GM18511 (cell line): ENCODE results near the gene STAG1.
"Not testable (repeated sequence)": the region's sequence is repeated elsewhere in the genome, so short reads cannot be mapped to it uniquely, and the experiment has no call there.

Source experiments
- ATAC-seq: cut with Tn5 transposase; IDR thresholded peaks from one replicate; pipeline ENCODE4 v1.9.1; 2021; ENCODE audit warnings: mild to moderate bottlenecking, moderate library complexity; ENCODE audit not compliant: unreplicated experiment

STAG1 gene

GRCh38 chr3:136749091-136749490 lies 3.1 kb downstream of the STAG1 start:
- ATAC-seq = no peak

- ATAC-seq = no peak
These were observed 6.3 kb downstream of the STAG1 start for GRCh38 chr3:136745916-136746315.

- no peak for ATAC-seq
These were observed 11.1 kb downstream of the STAG1 start for GRCh38 chr3:136741063-136741462.

GRCh38 chr3:136740351-136740958 lies 11.7 kb downstream of the STAG1 start:
- no peak for ATAC-seq

GRCh38 chr3:136736950-136737349 lies 15.2 kb downstream of the STAG1 start:
- ATAC-seq = not testable (repeated sequence)

- ATAC-seq = no peak
These were observed 17.1 kb downstream of the STAG1 start for GRCh38 chr3:136735103-136735502.

GRCh38 chr3:136734382-136735070 lies 17.7 kb downstream of the STAG1 start:
- ATAC-seq = no peak

GRCh38 chr3:136733317-136733833 lies 18.8 kb downstream of the STAG1 start:
- ATAC-seq = no peak

- ATAC-seq = no peak
These were observed 20.8 kb downstream of the STAG1 start for GRCh38 chr3:136731274-136731884.

GRCh38 chr3:136730595-136731273 lies 21.4 kb downstream of the STAG1 start:
- peak; percentile 48 for ATAC-seq

GRCh38 chr3:136728918-136729317 lies 23.3 kb downstream of the STAG1 start:
- ATAC-seq = peak; percentile 5

GRCh38 chr3:136728473-136728872 lies 23.7 kb downstream of the STAG1 start:
- peak; percentile 57 for ATAC-seq

- ATAC-seq = no peak
These were observed 26.7 kb downstream of the STAG1 start for GRCh38 chr3:136725468-136725867.

GRCh38 chr3:136722916-136723315 lies 29.3 kb downstream of the STAG1 start:
- not testable (repeated sequence) for ATAC-seq

- not testable (repeated sequence) for ATAC-seq
These were observed 29.8 kb downstream of the STAG1 start for GRCh38 chr3:136722399-136722798.

- ATAC-seq = no peak
These were observed 32.1 kb downstream of the STAG1 start for GRCh38 chr3:136720091-136720490.

GRCh38 chr3:136716629-136717028 lies 35.5 kb downstream of the STAG1 start:
- no peak for ATAC-seq

- no peak for ATAC-seq
These were observed 38.2 kb downstream of the STAG1 start for GRCh38 chr3:136714020-136714419.

- ATAC-seq = no peak
These were observed 39.2 kb downstream of the STAG1 start for GRCh38 chr3:136712941-136713340.

- ATAC-seq = not testable (repeated sequence)
These were observed 40.3 kb downstream of the STAG1 start for GRCh38 chr3:136711888-136712287.

GRCh38 chr3:136711277-136711676 lies 40.9 kb downstream of the STAG1 start:
- no peak for ATAC-seq
